Ovary (tissue), 3 donors: ENCODE results near the gene KCNH8.

Source experiments
- EP300 ChIP-seq: sonication (generic); formaldehyde crosslinking; IDR thresholded peaks from one replicate; pipeline ENCODE4 v1.6.1; 2017; ENCODE audit warnings: antibody characterized with exemption
- POLR2A ChIP-seq: fragments of 450-650 bp; IDR thresholded peaks from one replicate; pipeline ENCODE4 v1.6.1; 2017; ENCODE audit warnings: antibody characterized with exemption, mild to moderate bottlenecking, moderate library complexity
- TF ChIP-seq, protein P1 (sequence below), 3 donors: fragments of 450-650 bp in 2 of 3; fragments of 200-600 bp in 1 of 3; IDR thresholded peaks; one replicate each; pipeline versions ENCODE4 v1.5.1 to v1.8.0; 2016 to 2022; ENCODE audit warnings: antibody characterized with exemption in 3 of 3, mild to moderate bottlenecking in 1 of 3
- donor health status: DM: no; HTN: no; CAD: no.

DNA sequence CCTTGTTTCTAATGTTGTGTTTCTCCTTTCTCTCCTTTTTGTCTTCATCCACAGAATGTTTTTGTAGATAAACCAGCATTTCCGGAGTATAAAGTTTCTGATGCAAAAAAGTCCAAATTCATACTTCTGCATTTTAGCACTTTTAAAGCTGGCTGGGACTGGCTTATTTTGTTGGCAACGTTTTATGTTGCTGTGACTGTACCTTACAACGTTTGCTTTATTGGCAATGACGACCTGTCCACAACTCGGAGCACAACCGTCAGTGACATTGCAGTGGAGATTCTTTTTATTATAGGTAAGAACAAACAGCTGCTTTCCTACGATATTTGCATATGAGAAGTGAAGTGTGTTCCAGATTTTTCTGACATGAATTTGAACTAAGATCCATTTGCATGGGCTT lies 199.4 kb downstream of the KCNH8 start:
- TF ChIP-seq, protein P1, sequence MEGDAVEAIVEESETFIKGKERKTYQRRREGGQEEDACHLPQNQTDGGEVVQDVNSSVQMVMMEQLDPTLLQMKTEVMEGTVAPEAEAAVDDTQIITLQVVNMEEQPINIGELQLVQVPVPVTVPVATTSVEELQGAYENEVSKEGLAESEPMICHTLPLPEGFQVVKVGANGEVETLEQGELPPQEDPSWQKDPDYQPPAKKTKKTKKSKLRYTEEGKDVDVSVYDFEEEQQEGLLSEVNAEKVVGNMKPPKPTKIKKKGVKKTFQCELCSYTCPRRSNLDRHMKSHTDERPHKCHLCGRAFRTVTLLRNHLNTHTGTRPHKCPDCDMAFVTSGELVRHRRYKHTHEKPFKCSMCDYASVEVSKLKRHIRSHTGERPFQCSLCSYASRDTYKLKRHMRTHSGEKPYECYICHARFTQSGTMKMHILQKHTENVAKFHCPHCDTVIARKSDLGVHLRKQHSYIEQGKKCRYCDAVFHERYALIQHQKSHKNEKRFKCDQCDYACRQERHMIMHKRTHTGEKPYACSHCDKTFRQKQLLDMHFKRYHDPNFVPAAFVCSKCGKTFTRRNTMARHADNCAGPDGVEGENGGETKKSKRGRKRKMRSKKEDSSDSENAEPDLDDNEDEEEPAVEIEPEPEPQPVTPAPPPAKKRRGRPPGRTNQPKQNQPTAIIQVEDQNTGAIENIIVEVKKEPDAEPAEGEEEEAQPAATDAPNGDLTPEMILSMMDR (IDR thresholded peaks at IDR 0.05), result no peak
- TF ChIP-seq POLR2A (no peak), EP300 (no peak)
